Neural progenitor cell (in vitro differentiated cells): ENCODE data around the gene GAMT. TPM values are rescaled to one million over a fixed set of nuclear protein-coding genes. Genes with fewer than 3 reads are reported as not detected.

ENCODE experiments used
- DNase-seq: peaks from one replicate; pipeline ENCODE4 v3.0.0-alpha.2; 2016; ENCODE audit warnings: low spot score
- H2AFZ ChIP-seq: fragments of 200-600 bp; sonication (generic); replicated peaks from 2 replicates; pipeline ENCODE4 v1.6.1; 2016; ENCODE audit warnings: antibody characterized with exemption
- H3F3A ChIP-seq: fragments of 200-600 bp; sonication (generic); 2 replicates; pipeline ENCODE4 v1.6.1; 2016; ENCODE audit warnings: antibody characterized with exemption, low read depth
- H3K27ac ChIP-seq: fragments of 200-600 bp; sonication (generic); 2 replicates; pipeline ENCODE4 v1.5.1; 2016; ENCODE audit warnings: mild to moderate bottlenecking
- H3K27me3 ChIP-seq: fragments of 200-600 bp; sonication (generic); 2 replicates; pipeline ENCODE4 v1.6.1; 2016; ENCODE audit warnings: mild to moderate bottlenecking, moderate library complexity
- H3K36me3 ChIP-seq: fragments of 200-600 bp; sonication (generic); 2 replicates; pipeline ENCODE4 v1.5.1; 2016
- H3K4me1 ChIP-seq: fragments of 200-600 bp; sonication (generic); 2 replicates; pipeline ENCODE4 v1.6.1; 2016; ENCODE audit warnings: mixed run types
- H3K4me2 ChIP-seq: fragments of 200-600 bp; sonication (generic); 2 replicates; pipeline ENCODE4 v1.6.1; 2016
- H3K4me3 ChIP-seq: fragments of 200-600 bp; sonication (generic); 2 replicates; pipeline ENCODE4 v1.5.1; 2016
- H3K79me2 ChIP-seq: fragments of 200-600 bp; sonication (generic); 2 replicates; pipeline ENCODE4 v1.6.1; 2016; ENCODE audit warnings: low read depth
- H3K9ac ChIP-seq: fragments of 200-600 bp; sonication (generic); 2 replicates; pipeline ENCODE4 v1.6.1; 2016
- H3K9me3 ChIP-seq: fragments of 200-600 bp; sonication (generic); 2 replicates; pipeline ENCODE4 v1.5.1; 2016; ENCODE audit warnings: low read depth
- H4K20me1 ChIP-seq: fragments of 200-600 bp; sonication (generic); 2 replicates; pipeline ENCODE4 v1.6.1; 2016; ENCODE audit warnings: low read depth
- H3K27ac Mint-ChIP-seq: 3 replicates; pipeline ENCODE4 v1.8.0; 2021; ENCODE audit warnings: mixed read lengths
- H3K27me3 Mint-ChIP-seq: 2 replicates; pipeline ENCODE4 v1.8.0; 2022; ENCODE audit warnings: low read depth, mild to moderate bottlenecking, inconsistent platforms, moderate library complexity, mixed read lengths; ENCODE audit not compliant: insufficient read depth
- H3K36me3 Mint-ChIP-seq: 3 replicates; pipeline ENCODE4 v1.8.0; 2021; ENCODE audit warnings: mixed read lengths
- H3K4me1 Mint-ChIP-seq: 3 replicates; pipeline ENCODE4 v1.8.0; 2021; ENCODE audit warnings: mixed read lengths
- H3K4me3 Mint-ChIP-seq: 3 replicates; pipeline ENCODE4 v1.8.0; 2021; ENCODE audit warnings: mild to moderate bottlenecking, moderate library complexity, mixed read lengths
- H3K9me3 Mint-ChIP-seq: 3 replicates; pipeline ENCODE4 v1.8.0; 2020; ENCODE audit warnings: mixed read lengths
- EZH2 ChIP-seq: fragments of 200-600 bp; sonication (generic); IDR thresholded peaks from 2 replicates; pipeline ENCODE4 v1.6.1; 2017; ENCODE audit warnings: antibody characterized with exemption, mild to moderate bottlenecking, moderate library complexity
- EZH2phosphoT487 ChIP-seq: fragments of 200-600 bp; sonication (generic); IDR thresholded peaks from 2 replicates; pipeline ENCODE4 v1.6.1; 2017; ENCODE audit warnings: antibody characterized with exemption
- total RNA-seq: library from RNA; depleted of rRNA; stranded (reverse); fragments of >200 nt; gene quantifications from 2 replicates; pipeline ENCODE4 v1.2.3, GENCODE V29; 2015; ENCODE audit warnings: low replicate concordance
- TF ChIP-seq, protein P1 (sequence below): fragments of 200-600 bp; sonication (generic); IDR thresholded peaks from 2 replicates; pipeline ENCODE4 v1.5.1; 2017; ENCODE audit warnings: antibody characterized with exemption, mild to moderate bottlenecking

The GAMT gene
- total RNA-seq, 1 donor from 2014 or later, result 13.8 TPM

- Histone ChIP-seq H3K4me2 (no peak overlapping the region), H3K27ac (no peak overlapping the region), H4K20me1 (peaks cover 63% of the 10 kb centered on the region), H3K9me3 (no peaks in the 10 kb centered on the region), H3K79me2 (no peaks in the 10 kb centered on the region), H3K9ac (no peak overlapping the region), H3K4me3 (no peak overlapping the region), H3F3A (peaks cover 28% of the 10 kb centered on the region), H3K36me3 (no peaks in the 10 kb centered on the region), H3K4me1 (no peaks in the 10 kb centered on the region), H3K27me3 (no peaks in the 10 kb centered on the region), H2AFZ (no peak overlapping the region)
- no peak overlapping the region for H3K4me3 Mint-ChIP-seq
- no peak for DNase-seq
- H3K9me3 Mint-ChIP-seq, result no peaks in the 10 kb centered on the region
- H3K27me3 Mint-ChIP-seq, result peaks cover 5% of the 10 kb centered on the region
- no peak overlapping the region for H3K27ac Mint-ChIP-seq
- TF ChIP-seq, protein P1, sequence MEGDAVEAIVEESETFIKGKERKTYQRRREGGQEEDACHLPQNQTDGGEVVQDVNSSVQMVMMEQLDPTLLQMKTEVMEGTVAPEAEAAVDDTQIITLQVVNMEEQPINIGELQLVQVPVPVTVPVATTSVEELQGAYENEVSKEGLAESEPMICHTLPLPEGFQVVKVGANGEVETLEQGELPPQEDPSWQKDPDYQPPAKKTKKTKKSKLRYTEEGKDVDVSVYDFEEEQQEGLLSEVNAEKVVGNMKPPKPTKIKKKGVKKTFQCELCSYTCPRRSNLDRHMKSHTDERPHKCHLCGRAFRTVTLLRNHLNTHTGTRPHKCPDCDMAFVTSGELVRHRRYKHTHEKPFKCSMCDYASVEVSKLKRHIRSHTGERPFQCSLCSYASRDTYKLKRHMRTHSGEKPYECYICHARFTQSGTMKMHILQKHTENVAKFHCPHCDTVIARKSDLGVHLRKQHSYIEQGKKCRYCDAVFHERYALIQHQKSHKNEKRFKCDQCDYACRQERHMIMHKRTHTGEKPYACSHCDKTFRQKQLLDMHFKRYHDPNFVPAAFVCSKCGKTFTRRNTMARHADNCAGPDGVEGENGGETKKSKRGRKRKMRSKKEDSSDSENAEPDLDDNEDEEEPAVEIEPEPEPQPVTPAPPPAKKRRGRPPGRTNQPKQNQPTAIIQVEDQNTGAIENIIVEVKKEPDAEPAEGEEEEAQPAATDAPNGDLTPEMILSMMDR, result no peak
- peaks cover 10% of the 10 kb centered on the region for H3K36me3 Mint-ChIP-seq
- H3K4me1 Mint-ChIP-seq, result peaks cover 11% of the 10 kb centered on the region
Measured at GRCh38 chr19:1432507-1432887, 31.2 kb upstream of the GAMT start.

DNA sequence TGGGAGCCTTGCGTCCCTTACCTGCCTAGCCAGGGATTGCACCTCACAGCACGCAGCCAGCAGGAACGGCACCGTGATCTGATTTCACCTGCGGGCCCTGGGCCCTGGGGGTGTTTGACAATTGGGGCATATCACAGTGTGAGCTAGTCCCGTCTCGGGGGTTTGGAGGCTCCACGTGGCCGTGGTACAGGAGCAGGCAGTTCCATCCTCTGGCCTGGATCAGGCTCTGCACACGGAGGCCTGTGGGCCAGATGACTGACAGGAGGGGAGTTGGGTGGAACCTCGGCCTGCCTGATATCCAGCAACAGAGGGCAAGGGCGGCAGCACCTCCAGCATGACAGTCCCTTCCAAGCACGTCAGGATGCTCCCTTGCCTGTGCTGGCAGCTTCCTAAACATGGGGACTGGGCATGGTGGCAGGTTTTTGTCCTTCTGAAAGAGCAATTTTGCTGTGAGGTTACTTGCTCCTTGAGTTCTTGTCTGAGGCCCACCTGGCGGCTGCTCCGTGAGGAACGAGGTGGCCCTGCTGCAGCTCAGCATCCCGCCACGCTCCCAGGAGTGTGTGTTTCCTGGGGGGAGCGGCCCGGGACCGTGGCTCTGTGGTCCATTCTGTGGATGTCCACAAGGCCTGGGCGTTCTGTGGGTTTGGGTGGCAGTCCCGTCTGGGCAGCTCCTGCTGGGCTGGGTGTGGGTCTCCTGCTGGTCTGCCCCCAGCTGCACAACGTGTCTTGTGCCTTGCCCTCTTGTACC is 30.6 kb upstream of the GAMT start:
- H3K27me3 ChIP-seq, result no peaks in the 10 kb centered on the region
- no peak overlapping the region for H2AFZ ChIP-seq
- Mint-ChIP-seq H3K4me3 (no peak overlapping the region), H3K9me3 (no peaks in the 10 kb centered on the region), H3K36me3 (peaks cover 10% of the 10 kb centered on the region), H3K27ac (no peak overlapping the region), H3K4me1 (peaks cover 14% of the 10 kb centered on the region), H3K27me3 (peaks cover 5% of the 10 kb centered on the region)
- TF ChIP-seq, protein P1, result no peak
- no peak for TF ChIP-seq EZH2phosphoT487
- TF ChIP-seq EZH2, result no peak
- no peaks in the 10 kb centered on the region for H3K9me3 ChIP-seq
- peaks cover 3% of the 10 kb centered on the region for H3K79me2 ChIP-seq
- H3K4me2 ChIP-seq, result no peak overlapping the region
- peaks cover 69% of the 10 kb centered on the region for H4K20me1 ChIP-seq
- H3F3A ChIP-seq, result peaks cover 22% of the 10 kb centered on the region
- no peak for DNase-seq
- no peak overlapping the region for H3K4me3 ChIP-seq
- H3K9ac ChIP-seq, result no peak overlapping the region
- H3K36me3 ChIP-seq, result no peaks in the 10 kb centered on the region
- H3K4me1 ChIP-seq, result no peaks in the 10 kb centered on the region
- H3K27ac ChIP-seq, result no peak overlapping the region

DNA sequence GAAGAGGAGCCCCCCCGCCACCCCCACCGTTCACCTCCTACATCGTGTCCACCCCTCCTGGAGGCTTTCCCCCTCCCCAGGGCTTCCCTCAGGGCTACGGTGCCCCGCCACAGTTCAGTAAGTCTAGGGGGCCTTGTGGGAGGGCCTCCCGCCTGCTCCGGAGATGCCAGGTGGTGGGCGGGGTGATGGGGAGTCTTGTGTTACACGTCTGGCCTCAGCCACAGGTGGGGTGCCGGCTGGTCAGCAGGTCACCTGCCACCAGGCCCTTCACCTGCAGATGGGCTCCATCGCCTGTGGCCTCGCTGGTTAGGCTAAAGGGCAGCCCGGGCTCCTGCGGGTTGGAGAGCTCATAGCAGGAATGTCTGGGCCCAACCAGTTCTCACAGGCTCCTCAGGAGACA is 28.9 kb upstream of the GAMT start:
- peaks cover 12% of the 10 kb centered on the region for H3K4me1 ChIP-seq
- H3K36me3 Mint-ChIP-seq, result peaks cover 4% of the 10 kb centered on the region
- no peaks in the 10 kb centered on the region for H3K27me3 ChIP-seq
- peaks cover 8% of the 10 kb centered on the region for H3K27me3 Mint-ChIP-seq
- DNase-seq, result no peak
- H3K27ac ChIP-seq, result no peak overlapping the region
- H3K79me2 ChIP-seq, result peaks cover 19% of the 10 kb centered on the region
- no peak overlapping the region for H3K9ac ChIP-seq
- TF ChIP-seq, protein P1, result no peak
- TF ChIP-seq EZH2phosphoT487, result no peak
- TF ChIP-seq EZH2, result no peak
- no peaks in the 10 kb centered on the region for H3K9me3 Mint-ChIP-seq
- H3K4me3 ChIP-seq, result no peak overlapping the region
- H3K4me3 Mint-ChIP-seq, result no peak overlapping the region
- H4K20me1 ChIP-seq, result peaks cover 74% of the 10 kb centered on the region
- H3K27ac Mint-ChIP-seq, result no peak overlapping the region
- H3K9me3 ChIP-seq, result no peaks in the 10 kb centered on the region
- H3F3A ChIP-seq, result peaks cover 7% of the 10 kb centered on the region
- H2AFZ ChIP-seq, result no peak overlapping the region
- peaks cover 28% of the 10 kb centered on the region for H3K4me1 Mint-ChIP-seq
- no peaks in the 10 kb centered on the region for H3K36me3 ChIP-seq
- no peak overlapping the region for H3K4me2 ChIP-seq
